Hematopoietic multipotent progenitor cell treated with erythropoietin and hydrocortisone succinate and interleukin-3 and kit ligand, for 17 days (in vitro differentiated cells): ENCODE data around the gene ANKS1B.

Experiments
- DNase-seq: peaks from one replicate; pipeline ENCODE4 v3.0.0-alpha.2; 2015; ENCODE audit warnings: low spot score

Gene ANKS1B

DNA sequence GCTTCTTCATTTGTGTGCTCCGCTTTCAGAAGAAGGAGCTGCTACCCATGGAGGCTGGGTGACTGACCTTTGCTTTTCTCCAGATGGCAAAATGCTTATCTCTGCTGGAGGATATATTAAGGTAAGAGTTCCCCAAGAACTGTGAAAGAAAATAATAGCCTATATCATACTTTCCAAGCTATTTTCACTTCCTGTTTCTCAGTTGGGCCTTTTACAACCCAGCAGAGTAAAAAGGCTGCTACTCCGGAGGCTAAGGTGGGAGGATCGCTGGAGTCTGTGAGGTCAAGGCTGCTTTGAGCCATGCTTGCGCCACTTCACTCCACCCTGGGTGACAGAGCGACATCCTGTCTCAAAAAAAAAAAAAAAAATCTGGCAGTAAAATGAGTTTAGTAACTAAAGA is 1257.5 kb downstream of the ANKS1B start:
- DNase-seq, result no peak

GRCh38 chr12:98725476-98726247 is 1259.1 kb downstream of the ANKS1B start:
- peak; percentile 8 for DNase-seq

GRCh38 chr12:98724384-98725155 is 1260.2 kb downstream of the ANKS1B start:
- no peak for DNase-seq

DNA sequence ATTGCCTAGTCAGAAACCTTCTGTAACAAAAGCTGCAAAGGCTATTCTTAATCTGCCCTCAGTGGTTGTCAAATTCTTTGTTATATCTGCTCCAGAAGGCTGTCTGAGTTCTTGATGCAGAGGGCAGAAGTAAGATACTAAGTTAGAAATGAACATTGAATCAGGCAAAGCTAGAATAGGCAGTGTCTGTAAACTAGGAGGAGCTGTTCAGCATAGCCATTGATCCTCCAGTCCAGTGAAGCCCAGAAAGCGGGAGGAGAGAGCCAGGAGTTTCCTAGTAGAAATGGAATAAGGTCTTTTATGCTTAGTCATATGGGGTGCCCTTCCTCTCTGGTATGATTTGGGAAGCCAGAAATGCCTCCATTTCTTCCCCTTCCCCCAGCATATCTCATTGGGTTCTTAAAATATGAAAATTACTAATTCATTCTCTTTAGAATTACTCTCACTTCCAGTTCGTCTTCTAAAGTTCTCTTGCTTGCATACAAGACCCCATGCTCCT is 1263.5 kb downstream of the ANKS1B start:
- DNase-seq, result no peak

- no peak for DNase-seq
Measured at GRCh38 chr12:98719515-98720504, 1264.9 kb downstream of the ANKS1B start.

DNA sequence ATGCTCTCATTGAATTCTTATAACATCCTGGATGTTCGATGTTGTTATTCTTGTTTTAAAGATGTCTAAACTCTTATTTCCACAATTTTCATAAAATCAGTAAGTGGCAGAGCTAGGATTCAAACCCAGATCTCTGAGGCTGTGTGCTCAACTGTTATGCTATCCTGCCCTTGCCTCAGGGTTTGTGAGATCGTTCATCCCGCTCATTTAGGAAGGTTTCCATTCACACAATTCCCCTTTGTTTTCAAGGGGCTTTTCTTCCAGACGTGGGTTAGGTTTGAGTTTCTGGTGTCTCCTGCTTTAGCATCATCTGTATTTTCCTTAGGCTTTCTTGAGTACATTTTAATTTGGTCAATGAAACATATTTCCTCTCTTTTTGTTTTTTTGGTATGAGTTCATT is 1270.3 kb downstream of the ANKS1B start:
- DNase-seq, result no peak

GRCh38 chr12:98709022-98709421 is 1275.7 kb downstream of the ANKS1B start:
- DNase-seq, result no peak

- DNase-seq, result no peak
Measured at GRCh38 chr12:98701166-98701565, 1283.6 kb downstream of the ANKS1B start.

- no peak for DNase-seq
Measured at GRCh38 chr12:98699586-98699985, 1285.2 kb downstream of the ANKS1B start.

- DNase-seq, result no peak
Measured at GRCh38 chr12:98698603-98699463, 1285.9 kb downstream of the ANKS1B start.

DNA sequence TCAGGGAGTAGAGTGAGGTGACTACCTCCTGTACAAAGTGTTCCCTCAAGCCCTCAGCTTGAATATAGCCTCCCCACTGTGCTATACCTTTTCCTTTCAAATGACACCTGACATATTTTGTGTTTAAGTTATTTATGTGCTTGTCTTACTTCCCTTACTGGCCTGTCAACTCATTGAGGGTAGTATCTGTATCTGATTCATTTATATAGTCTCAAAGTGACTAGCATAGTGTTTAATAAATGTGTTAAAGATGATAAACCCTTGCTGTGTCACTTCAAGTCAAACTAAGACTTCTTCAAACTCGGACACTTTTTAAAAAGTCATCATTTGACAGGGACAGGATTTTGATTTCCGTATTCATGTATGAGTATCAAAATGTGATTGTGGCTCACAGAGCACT is 1287.5 kb downstream of the ANKS1B start:
- no peak for DNase-seq

GRCh38 chr12:98696036-98696646 is 1288.6 kb downstream of the ANKS1B start:
- DNase-seq, result no peak

DNA sequence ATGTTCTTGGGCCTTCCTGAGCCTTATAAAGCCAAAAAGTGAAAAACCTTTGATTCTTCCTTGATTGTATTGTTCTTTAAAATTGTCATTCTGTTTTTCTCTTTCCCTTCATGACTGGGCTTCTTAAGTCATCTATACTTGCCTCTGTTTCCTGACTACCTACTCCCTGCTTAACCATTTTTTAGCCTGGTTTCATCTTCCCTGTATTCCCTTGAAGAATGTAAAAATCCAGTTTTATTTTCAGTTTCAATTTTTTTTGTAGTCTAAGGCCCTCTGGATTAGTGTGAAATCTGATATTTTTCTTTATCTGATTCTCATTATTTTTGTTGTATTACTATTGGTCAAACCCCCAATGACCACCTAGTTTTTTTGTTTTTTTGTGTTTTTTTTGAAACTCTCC is 1293.4 kb downstream of the ANKS1B start:
- DNase-seq, result no peak

DNA sequence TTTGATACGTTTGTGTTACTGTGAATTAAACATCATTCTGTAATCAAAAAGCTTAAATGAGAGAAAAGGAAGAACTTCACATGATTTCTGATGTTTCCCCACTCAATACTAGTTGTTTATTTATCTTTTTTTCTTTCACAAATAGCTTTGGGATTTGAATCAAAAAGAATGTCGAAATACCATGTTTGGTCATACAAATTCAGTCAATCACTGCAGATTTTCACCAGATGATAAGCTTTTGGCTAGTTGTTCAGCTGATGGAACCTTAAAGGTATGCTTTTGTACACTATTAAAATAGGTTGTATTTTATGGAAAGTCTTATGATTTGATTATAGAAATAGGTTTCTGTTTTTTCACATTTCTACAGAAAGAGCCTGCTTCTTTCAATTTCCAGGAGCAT is 1298.1 kb downstream of the ANKS1B start:
- DNase-seq, result no peak
